Measurements from ENCODE around the gene GALNT2.

DNA sequence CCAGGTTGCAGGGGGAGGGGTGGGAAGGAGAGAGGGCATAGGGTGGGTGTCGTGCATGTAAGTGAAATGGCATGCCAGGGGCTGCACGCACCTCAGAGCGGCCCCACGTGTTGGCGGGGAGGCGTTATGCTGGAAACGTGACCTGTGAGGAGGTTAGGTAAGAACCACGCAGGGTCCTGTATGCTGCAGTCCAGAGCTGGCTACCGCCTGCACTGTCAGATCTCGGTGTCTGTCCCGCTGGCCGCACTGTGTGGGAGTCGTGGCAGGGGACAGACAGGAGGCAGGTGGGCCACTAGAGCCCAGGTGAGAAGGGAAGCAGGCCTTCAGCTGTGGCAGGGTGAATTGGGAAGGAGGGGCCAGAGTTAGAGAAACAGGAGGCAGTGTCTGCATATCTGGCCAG is 79.7 kb downstream of the GALNT2 start:
- TF ChIP-seq, protein P1, sequence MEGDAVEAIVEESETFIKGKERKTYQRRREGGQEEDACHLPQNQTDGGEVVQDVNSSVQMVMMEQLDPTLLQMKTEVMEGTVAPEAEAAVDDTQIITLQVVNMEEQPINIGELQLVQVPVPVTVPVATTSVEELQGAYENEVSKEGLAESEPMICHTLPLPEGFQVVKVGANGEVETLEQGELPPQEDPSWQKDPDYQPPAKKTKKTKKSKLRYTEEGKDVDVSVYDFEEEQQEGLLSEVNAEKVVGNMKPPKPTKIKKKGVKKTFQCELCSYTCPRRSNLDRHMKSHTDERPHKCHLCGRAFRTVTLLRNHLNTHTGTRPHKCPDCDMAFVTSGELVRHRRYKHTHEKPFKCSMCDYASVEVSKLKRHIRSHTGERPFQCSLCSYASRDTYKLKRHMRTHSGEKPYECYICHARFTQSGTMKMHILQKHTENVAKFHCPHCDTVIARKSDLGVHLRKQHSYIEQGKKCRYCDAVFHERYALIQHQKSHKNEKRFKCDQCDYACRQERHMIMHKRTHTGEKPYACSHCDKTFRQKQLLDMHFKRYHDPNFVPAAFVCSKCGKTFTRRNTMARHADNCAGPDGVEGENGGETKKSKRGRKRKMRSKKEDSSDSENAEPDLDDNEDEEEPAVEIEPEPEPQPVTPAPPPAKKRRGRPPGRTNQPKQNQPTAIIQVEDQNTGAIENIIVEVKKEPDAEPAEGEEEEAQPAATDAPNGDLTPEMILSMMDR (conservative IDR thresholded peaks at IDR 0.05; ENCODE audit: low read depth, low read length): no peak
- TF ChIP-seq MAFK (IDR thresholded peaks at IDR 0.05; ENCODE audit: low read depth, low read length) (no peak), USF2 (IDR thresholded peaks at IDR 0.05; ENCODE audit: low read depth, low read length) (no peak), POLR2A (IDR thresholded peaks at IDR 0.05; ENCODE audit: low read depth, low read length) (no peak)

Data from IMR-90 (cell line).